Measurements from ENCODE around the gene ZNF32. TPM values are rescaled to one million over a fixed set of nuclear protein-coding genes. Genes with fewer than 3 reads are reported as not detected.

The ZNF32 gene
- total and polyA plus RNA-seq, 2 of the 8 experiments (the other 6 are each of a cell fraction or from before 2014, with no cell fraction given): 17.2 to 22.5 TPM

DNA sequence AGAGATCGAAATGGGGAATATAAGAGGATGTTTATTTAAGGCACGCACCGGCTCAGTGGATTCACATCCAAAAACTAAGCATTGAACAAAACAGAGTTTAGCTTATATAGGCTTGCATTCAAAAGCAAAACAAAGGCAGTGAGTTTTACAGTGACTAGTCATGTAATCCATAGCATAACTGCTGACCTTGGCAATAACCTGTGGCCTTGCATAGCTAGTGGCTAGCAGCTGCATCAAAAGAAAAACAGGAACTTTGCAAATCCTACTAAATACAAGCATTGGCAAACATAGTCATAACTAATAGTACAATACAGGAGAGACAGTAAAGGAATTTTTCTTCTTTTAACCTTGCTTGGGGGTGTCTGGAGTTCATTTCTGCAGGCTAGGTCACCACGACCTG is 52.1 kb downstream of the ZNF32 start:
- Histone ChIP-seq H3K79me2 (ENCODE audit: control insufficient read depth in 1 of 2, insufficient read depth in 2 of 2, low read length in 2 of 2) (no peaks in the 10 kb centered on the region), H2AFZ (ENCODE audit: low read length) (no peak overlapping the region), H4K20me1 (replicated peaks in 1 of 2; ENCODE audit: control insufficient read depth in 1 of 2, insufficient read depth in 2 of 2, low read length in 2 of 2) (no peaks in the 10 kb centered on the region), H4K5ac (ENCODE audit: insufficient read length, low read depth, low read length) (no peak overlapping the region), H3K4me2 (ENCODE audit: insufficient read depth in 1 of 2, low read depth in 2 of 2, low read length in 2 of 2) (no peak overlapping the region), H3K9ac (replicated peaks in 1 of 4; ENCODE audit: extremely low read depth in 1 of 4, low read depth in 3 of 4, low read length in 3 of 4) (no peak overlapping the region), H2BK120ac (replicated peaks; ENCODE audit: low read depth, low read length) (no peak overlapping the region), H3K14ac (ENCODE audit: insufficient read length) (no peak overlapping the region), H3K27ac (ENCODE audit: low read depth, low read length) (no peak overlapping the region), H3K56ac (replicated peaks; ENCODE audit: insufficient read length, low read depth, low read length) (no peak overlapping the region), H3K18ac (ENCODE audit: extremely low read depth, low read length) (no peak overlapping the region), H3K4me3 (ENCODE audit: extremely low read depth in 1 of 4, insufficient read depth in 2 of 4, low read depth in 3 of 4, low read length in 4 of 4) (no peak overlapping the region), H2BK5ac (ENCODE audit: low read depth, low read length) (no peak overlapping the region), H2BK20ac (ENCODE audit: low read length) (no peak overlapping the region), H3K23ac (ENCODE audit: insufficient read length) (no peak overlapping the region), H3K27me3 (replicated peaks in 1 of 4; ENCODE audit: control insufficient read depth in 3 of 4, extremely low read depth in 1 of 4, insufficient read depth in 3 of 4, low read length in 3 of 4) (no peaks in the 10 kb centered on the region; a peak in 1 of 7 replicates), H2AK5ac (ENCODE audit: low read depth, low read length) (no peak overlapping the region), H3K9me3 (ENCODE audit: insufficient read depth in 2 of 2, low read depth in 1 of 2, low read length in 1 of 2) (peaks cover 39 to 49% of the 10 kb centered on the region in 2 experiments), H4K8ac (ENCODE audit: extremely low read depth, insufficient read depth, low read length) (no peak overlapping the region), H4K91ac (replicated peaks; ENCODE audit: insufficient read length, low read length) (no peak overlapping the region), H2BK15ac (ENCODE audit: low read length) (no peak overlapping the region), H3K4ac (replicated peaks; ENCODE audit: insufficient read length, low read depth, low read length) (no peak overlapping the region), H2BK12ac (ENCODE audit: low read depth, low read length) (no peak overlapping the region), H3K4me1 (replicated peaks in 1 of 4; ENCODE audit: control insufficient read depth in 3 of 4, insufficient read depth in 4 of 4, low read length in 3 of 4) (no peaks in the 10 kb centered on the region), H3K36me3 (ENCODE audit: control insufficient read depth in 2 of 4, insufficient read depth in 4 of 4, low read length in 3 of 4) (no peaks in the 10 kb centered on the region), H3K79me1 (ENCODE audit: low read depth, low read length) (no peaks in the 10 kb centered on the region), H3K23me2 (ENCODE audit: low read depth, low read length) (no peaks in the 10 kb centered on the region)
- FAIRE-seq (no peak), DNase-seq (ENCODE audit: low read depth in 1 of 2, low spot score in 2 of 2) (no peak)
- ChIA-PET CTCF (ENCODE audit: partially characterized antibody) (no interaction called here), POLR2A (ENCODE audit: partially characterized antibody) (no interaction called here)
- 88% methylated on average over 4 of the region's 4 CpGs; no CpG with 5 or more reads in 1 of the 2 experiments for WGBS, 2 experiments (ENCODE audit: extremely low coverage in 1 of 2, insufficient coverage in 1 of 2, insufficient read length in 1 of 2, insufficient replicate concordance in 2 of 2, low coverage in 1 of 2, low lambda C conversion rate in 2 of 2, missing lambda C conversion rate in 1 of 2)
- TF ChIP-seq, protein P1, sequence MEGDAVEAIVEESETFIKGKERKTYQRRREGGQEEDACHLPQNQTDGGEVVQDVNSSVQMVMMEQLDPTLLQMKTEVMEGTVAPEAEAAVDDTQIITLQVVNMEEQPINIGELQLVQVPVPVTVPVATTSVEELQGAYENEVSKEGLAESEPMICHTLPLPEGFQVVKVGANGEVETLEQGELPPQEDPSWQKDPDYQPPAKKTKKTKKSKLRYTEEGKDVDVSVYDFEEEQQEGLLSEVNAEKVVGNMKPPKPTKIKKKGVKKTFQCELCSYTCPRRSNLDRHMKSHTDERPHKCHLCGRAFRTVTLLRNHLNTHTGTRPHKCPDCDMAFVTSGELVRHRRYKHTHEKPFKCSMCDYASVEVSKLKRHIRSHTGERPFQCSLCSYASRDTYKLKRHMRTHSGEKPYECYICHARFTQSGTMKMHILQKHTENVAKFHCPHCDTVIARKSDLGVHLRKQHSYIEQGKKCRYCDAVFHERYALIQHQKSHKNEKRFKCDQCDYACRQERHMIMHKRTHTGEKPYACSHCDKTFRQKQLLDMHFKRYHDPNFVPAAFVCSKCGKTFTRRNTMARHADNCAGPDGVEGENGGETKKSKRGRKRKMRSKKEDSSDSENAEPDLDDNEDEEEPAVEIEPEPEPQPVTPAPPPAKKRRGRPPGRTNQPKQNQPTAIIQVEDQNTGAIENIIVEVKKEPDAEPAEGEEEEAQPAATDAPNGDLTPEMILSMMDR (IDR thresholded peaks at IDR 0.05; ENCODE audit: control extremely low read depth in 1 of 3, insufficient read depth in 1 of 3, low read depth in 1 of 3, low read length in 3 of 3): no peak
- TF ChIP-seq SP4 (IDR thresholded peaks at IDR 0.05; ENCODE audit: low read length): no peak
- no peak for TF ChIP-seq SUZ12 (IDR thresholded peaks at IDR 0.05; ENCODE audit: low read length)
- TF ChIP-seq CREB1 (IDR thresholded peaks at IDR 0.05): no peak
- no peak for TF ChIP-seq NANOG (IDR thresholded peaks at IDR 0.05; ENCODE audit: insufficient read depth, low read depth, low read length, poor library complexity, severe bottlenecking)
- TF ChIP-seq, protein P2, sequence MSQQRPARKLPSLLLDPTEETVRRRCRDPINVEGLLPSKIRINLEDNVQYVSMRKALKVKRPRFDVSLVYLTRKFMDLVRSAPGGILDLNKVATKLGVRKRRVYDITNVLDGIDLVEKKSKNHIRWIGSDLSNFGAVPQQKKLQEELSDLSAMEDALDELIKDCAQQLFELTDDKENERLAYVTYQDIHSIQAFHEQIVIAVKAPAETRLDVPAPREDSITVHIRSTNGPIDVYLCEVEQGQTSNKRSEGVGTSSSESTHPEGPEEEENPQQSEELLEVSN (IDR thresholded peaks at IDR 0.05): no peak
- TF ChIP-seq SP2 (IDR thresholded peaks at IDR 0.05; ENCODE audit: low read length): no peak
- no peak for TF ChIP-seq SIRT6 (IDR thresholded peaks at IDR 0.05; ENCODE audit: low read length)
- no peak for TF ChIP-seq TEAD4 (IDR thresholded peaks at IDR 0.05; ENCODE audit: low read depth, low read length)
- no peak for TF ChIP-seq POLR2A (IDR thresholded peaks at IDR 0.05; ENCODE audit: control extremely low read depth in 1 of 2, low read depth in 2 of 2, low read length in 2 of 2)
- no peak for TF ChIP-seq SRF (IDR thresholded peaks at IDR 0.05; ENCODE audit: low read depth, low read length)
- no peak for TF ChIP-seq PHF8 (conservative IDR thresholded peaks at IDR 0.05; ENCODE audit: low read depth, low read length)
- no peak for TF ChIP-seq TBP (IDR thresholded peaks at IDR 0.05; ENCODE audit: low read depth, low read length)
